Neural crest cell (in vitro differentiated cells): ENCODE results near the gene NDUFA8. TPM values are rescaled to one million over a fixed set of nuclear protein-coding genes. Genes with fewer than 3 reads are reported as not detected.

Experiments used
- DNase-seq: peaks from one replicate; pipeline ENCODE4 v3.0.0; 2021; ENCODE audit warnings: low read depth, mixed read lengths, low spot score
- H3K27ac Mint-ChIP-seq: one replicate; pipeline ENCODE4 v1.8.0; 2021; ENCODE audit warnings: mild to moderate bottlenecking, mixed read lengths; ENCODE audit not compliant: unreplicated experiment
- H3K27me3 Mint-ChIP-seq: 2 replicates; pipeline ENCODE4 v1.8.0; 2021; ENCODE audit warnings: low read depth, mild to moderate bottlenecking, mixed read lengths
- H3K36me3 Mint-ChIP-seq: 2 replicates; pipeline ENCODE4 v1.8.0; 2021; ENCODE audit warnings: low read depth, mild to moderate bottlenecking, mixed read lengths
- H3K4me1 Mint-ChIP-seq: 2 replicates; pipeline ENCODE4 v1.8.0; 2021; ENCODE audit warnings: mixed read lengths
- H3K4me3 Mint-ChIP-seq: one replicate; pipeline ENCODE4 v1.8.0; 2021; ENCODE audit warnings: mild to moderate bottlenecking, mixed read lengths
- H3K9me3 Mint-ChIP-seq: 2 replicates; pipeline ENCODE4 v1.8.0; 2021; ENCODE audit warnings: mixed read lengths
- long read RNA-seq: library from polyadenylated mRNA; unstranded; transcript quantifications from one replicate; pipeline ENCODE4 v2.0.0, GENCODE V29; 2020
- total RNA-seq: library from RNA; stranded (reverse); gene quantifications from 2 replicates; pipeline ENCODE4 v1.2.1, GENCODE V29; 2021
- TF ChIP-seq, protein P1 (sequence below): fragments of 200-600 bp; sonication (generic); conservative IDR thresholded peaks from 2 replicates; pipeline ENCODE4 v1.5.0; 2021; ENCODE audit warnings: antibody characterized with exemption, mild to moderate bottlenecking

NDUFA8 gene
- total RNA-seq: 51.4 and 53.8 TPM in 2 replicates
- long read RNA-seq, transcript NDUFA8-201 (4 exons, 844 nt): major isoform, 23 of 24 reads
- long read RNA-seq, partial matches to known transcripts: 1 of 24 reads
- long read RNA-seq, other reads (novel, unspliced or antisense): 0 of 24 reads

- peaks cover 24% of the 10 kb centered on the region for H3K4me1 Mint-ChIP-seq
- peak within 1 kb of the TSS; percentile 100 for H3K4me3 Mint-ChIP-seq
- peaks cover 36% of the 10 kb centered on the region for H3K27me3 Mint-ChIP-seq
- peaks cover 5% of the 10 kb centered on the region for H3K9me3 Mint-ChIP-seq
- DNase-seq: peak; percentile 96
- no peaks in the 10 kb centered on the region for H3K36me3 Mint-ChIP-seq
- TF ChIP-seq, protein P1, sequence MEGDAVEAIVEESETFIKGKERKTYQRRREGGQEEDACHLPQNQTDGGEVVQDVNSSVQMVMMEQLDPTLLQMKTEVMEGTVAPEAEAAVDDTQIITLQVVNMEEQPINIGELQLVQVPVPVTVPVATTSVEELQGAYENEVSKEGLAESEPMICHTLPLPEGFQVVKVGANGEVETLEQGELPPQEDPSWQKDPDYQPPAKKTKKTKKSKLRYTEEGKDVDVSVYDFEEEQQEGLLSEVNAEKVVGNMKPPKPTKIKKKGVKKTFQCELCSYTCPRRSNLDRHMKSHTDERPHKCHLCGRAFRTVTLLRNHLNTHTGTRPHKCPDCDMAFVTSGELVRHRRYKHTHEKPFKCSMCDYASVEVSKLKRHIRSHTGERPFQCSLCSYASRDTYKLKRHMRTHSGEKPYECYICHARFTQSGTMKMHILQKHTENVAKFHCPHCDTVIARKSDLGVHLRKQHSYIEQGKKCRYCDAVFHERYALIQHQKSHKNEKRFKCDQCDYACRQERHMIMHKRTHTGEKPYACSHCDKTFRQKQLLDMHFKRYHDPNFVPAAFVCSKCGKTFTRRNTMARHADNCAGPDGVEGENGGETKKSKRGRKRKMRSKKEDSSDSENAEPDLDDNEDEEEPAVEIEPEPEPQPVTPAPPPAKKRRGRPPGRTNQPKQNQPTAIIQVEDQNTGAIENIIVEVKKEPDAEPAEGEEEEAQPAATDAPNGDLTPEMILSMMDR: no peak
- H3K27ac Mint-ChIP-seq: peak within 1 kb of the TSS; percentile 95
Observed at GRCh38 chr9:122159026-122159924, at the start of gene NDUFA8, which contains the start of gene MORN5. Gene NDUFA8 (minus strand): TSS chr9:122159779. CDS start chr9:122159677, 102 bp downstream. Gene MORN5 (plus strand): TSS chr9:122159908. CDS start chr9:122159973, 65 bp downstream.

- H3K36me3 Mint-ChIP-seq: no peaks in the 10 kb centered on the region
Observed at GRCh38 chr9:122207096-122207495, 47.5 kb upstream of the NDUFA8 start.

GRCh38 chr9:122206118-122207046 is 46.8 kb upstream of the NDUFA8 start:
- Mint-ChIP-seq H3K9me3 (no peaks in the 10 kb centered on the region), H3K4me1 (peaks cover 11% of the 10 kb centered on the region), H3K36me3 (no peaks in the 10 kb centered on the region), H3K27ac (no peak overlapping the region), H3K4me3 (no peak overlapping the region), H3K27me3 (peaks cover 61% of the 10 kb centered on the region)
- TF ChIP-seq, protein P1: no peak
- DNase-seq: no peak

More at GRCh38 chr9:122207096-122207495, 47.5 kb upstream of the NDUFA8 start:
- H3K27ac Mint-ChIP-seq: no peak overlapping the region
- H3K4me3 Mint-ChIP-seq: no peak overlapping the region
- TF ChIP-seq, protein P1: no peak
- H3K27me3 Mint-ChIP-seq: peaks cover 68% of the 10 kb centered on the region
- H3K9me3 Mint-ChIP-seq: no peaks in the 10 kb centered on the region
- H3K4me1 Mint-ChIP-seq: peaks cover 11% of the 10 kb centered on the region
- no peak for DNase-seq

GRCh38 chr9:122205176-122205575 is 45.6 kb upstream of the NDUFA8 start:
- no peaks in the 10 kb centered on the region for H3K9me3 Mint-ChIP-seq
- H3K27ac Mint-ChIP-seq: no peak overlapping the region
- peaks cover 52% of the 10 kb centered on the region for H3K27me3 Mint-ChIP-seq
- H3K4me1 Mint-ChIP-seq: peaks cover 11% of the 10 kb centered on the region
- H3K36me3 Mint-ChIP-seq: no peaks in the 10 kb centered on the region
- TF ChIP-seq, protein P1: no peak
- DNase-seq: no peak
- H3K4me3 Mint-ChIP-seq: no peak overlapping the region

DNA sequence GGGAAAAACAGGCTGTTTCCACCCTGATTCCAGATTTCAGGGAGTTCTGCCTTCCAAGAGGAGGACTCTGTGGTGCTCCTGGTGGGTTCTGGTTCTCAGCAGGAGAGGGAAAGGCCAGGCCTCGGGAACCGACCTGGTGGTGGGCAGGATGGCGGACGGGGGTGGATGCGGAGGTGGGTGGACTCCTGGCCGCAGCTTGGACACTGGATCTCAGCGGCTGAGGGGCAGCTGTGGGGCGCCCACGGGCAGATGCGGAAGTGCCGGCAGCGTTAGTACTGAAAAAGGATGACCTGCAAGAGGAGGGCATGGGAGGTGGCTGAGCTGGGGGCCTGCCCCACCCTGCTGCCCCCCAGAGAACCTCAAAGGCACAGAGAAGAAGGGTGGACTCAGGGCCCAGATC is 44.9 kb upstream of the NDUFA8 start:
- Mint-ChIP-seq H3K27me3 (peaks cover 49% of the 10 kb centered on the region), H3K36me3 (no peaks in the 10 kb centered on the region), H3K9me3 (no peaks in the 10 kb centered on the region), H3K4me3 (no peak overlapping the region), H3K4me1 (peaks cover 11% of the 10 kb centered on the region), H3K27ac (no peak overlapping the region)
- DNase-seq: no peak
- TF ChIP-seq, protein P1: no peak
